MM.1S (cell line): ENCODE results near the gene COLQ.

Source experiments
- CTCF ChIP-seq: fragments of 300-600 bp; sonication (generic); IDR thresholded peaks from 2 replicates; pipeline ENCODE4 v1.5.1; 2016; ENCODE audit warnings: antibody characterized with exemption, low read length, mixed read lengths
- EZH2phosphoT487 ChIP-seq: fragments of 300-600 bp; sonication (generic); IDR thresholded peaks from 2 replicates; pipeline ENCODE4 v1.6.1; 2018; ENCODE audit warnings: antibody characterized with exemption, low read length

GRCh38 chr3:15476378-15476777 lies 45.1 kb downstream of the COLQ start:
- TF ChIP-seq CTCF (no peak), EZH2phosphoT487 (no peak)
